HCT116 (cell line): Measurements from ENCODE around the gene RPL35A. TPM values are rescaled to one million over a fixed set of nuclear protein-coding genes. Genes with fewer than 3 reads are reported as not detected.

Experiments used
- ATAC-seq: fragments of 200-7000 bp; cut with Tn5 transposase; 2 replicates; pipeline ENCODE4 v1.9.1; 2020; ENCODE audit warnings: mild to moderate bottlenecking, moderate library complexity
- BruUV-seq: library from RNA; stranded (reverse); fragments of 400-500 nt; replicated peaks from 2 replicates; lab custom pipeline; 2021; lab: Mats Ljungman, UMichigan
- CTCF ChIA-PET: fragments of 300-600 bp; sonication (Branson Sonifier 250); formaldehyde crosslinking; loops from one replicate; lab custom pipeline; 2021; ENCODE audit warnings: antibody characterized with exemption; lab: Charles Lee
- POLR2A ChIA-PET: fragments of 300-600, 350-600 bp; sonication (Branson Sonifier 250); formaldehyde crosslinking; loops from one replicate; lab custom pipeline; 2021; ENCODE audit warnings: antibody characterized with exemption; lab: Charles Lee
- RAD21 ChIA-PET, 2 experiments: fragments of 300-600 bp; sonication (Branson Sonifier 250); formaldehyde crosslinking; loops; one replicate each; lab custom pipeline; 2023; ENCODE audit warnings: low total read pairs in 2 of 2; ENCODE audit not compliant: uncharacterized antibody in 2 of 2, unreplicated experiment in 2 of 2, low non-redundant PET in 1 of 2; lab: Charles Lee
- DNase-seq: peaks from one replicate; pipeline ENCODE4 v3.0.0-alpha.2; 2010; ENCODE audit warnings: low read depth, low spot score
- H2AFZ ChIP-seq: fragments of 200-600 bp; shearing (Covaris generic), sonication (generic); 2 replicates; pipeline ENCODE4 v1.6.1; 2017; ENCODE audit warnings: low read depth, mixed run types, mixed read lengths, antibody characterized with exemption, low read length; ENCODE audit not compliant: poor library complexity, severe bottlenecking
- H3K27ac ChIP-seq: 2 replicates; pipeline ENCODE4 v1.5.1; 2012; ENCODE audit warnings: low read depth, low read length
- H3K27me3 ChIP-seq: fragments of 200-600 bp; sonication (generic); 2 replicates; pipeline ENCODE4 v1.6.1; 2016; ENCODE audit warnings: mixed run types, low read length, mixed read lengths; ENCODE audit not compliant: insufficient read depth
- H3K36me3 ChIP-seq, 2 experiments: fragments of 200-500 bp in 1 of 2; fragments of 200-600 bp in 1 of 2; sonication (Bioruptor generic) in 1 of 2; sonication (generic) in 1 of 2; 2 replicates each; pipeline versions ENCODE4 v1.5.1 to v1.6.1; 2014 to 2016; ENCODE audit warnings: low read length in 2 of 2, inconsistent platforms in 1 of 2, mixed read lengths in 1 of 2, mixed run types in 1 of 2; ENCODE audit not compliant: insufficient read depth in 2 of 2, control insufficient read depth in 1 of 2
- H3K4me1 ChIP-seq, 2 experiments: fragments of 200-600 bp in 1 of 2; sonication (generic) in 1 of 2; 2 replicates each; pipeline versions ENCODE4 v1.5.1 to v1.6.1; 2012 to 2017; ENCODE audit warnings: low read length in 2 of 2, inconsistent platforms in 1 of 2, mild to moderate bottlenecking in 1 of 2, mixed read lengths in 1 of 2, mixed run types in 1 of 2, moderate library complexity in 1 of 2; ENCODE audit not compliant: insufficient read depth in 2 of 2, control insufficient read depth in 1 of 2
- H3K4me2 ChIP-seq: fragments of 200-600 bp; sonication (generic); 2 replicates; pipeline ENCODE4 v1.6.1; 2017; ENCODE audit warnings: mixed run types, low read length, mixed read lengths
- H3K4me3 ChIP-seq, 2 experiments: fragments of 200-600 bp in 1 of 2; sonication (generic) in 1 of 2; replicated peaks in 1 of 2; 2 replicates each; pipeline ENCODE4 v1.5.1; 2011 to 2016; ENCODE audit warnings: low read length in 2 of 2, control low read depth in 1 of 2, low read depth in 1 of 2, mild to moderate bottlenecking in 1 of 2, mixed read lengths in 1 of 2, mixed run types in 1 of 2
- H3K79me2 ChIP-seq: fragments of 200-600 bp; sonication (generic); 2 replicates; pipeline ENCODE4 v1.6.1; 2017; ENCODE audit warnings: mild to moderate bottlenecking, mixed run types, low read length, moderate library complexity, mixed read lengths; ENCODE audit not compliant: insufficient read depth
- H3K9ac ChIP-seq: fragments of 200-600 bp; sonication (generic); 2 replicates; pipeline ENCODE4 v1.6.1; 2016; ENCODE audit warnings: low read length, mixed read lengths
- H3K9me2 ChIP-seq: fragments of 200-600 bp; sonication (generic), shearing (Covaris generic); 2 replicates; pipeline ENCODE4 v1.6.1; 2017; ENCODE audit warnings: mixed run types, mild to moderate bottlenecking, moderate library complexity; ENCODE audit not compliant: insufficient read depth
- H3K9me3 ChIP-seq, 2 experiments: fragments of 200-500 bp in 1 of 2; fragments of 200-600 bp in 1 of 2; sonication (Bioruptor generic) in 1 of 2; sonication (generic) in 1 of 2; 2 replicates each; pipeline ENCODE4 v1.6.1; 2014 to 2017; ENCODE audit warnings: low read length in 2 of 2, mixed read lengths in 2 of 2, inconsistent platforms in 1 of 2, low read depth in 1 of 2, mild to moderate bottlenecking in 1 of 2, mixed run types in 1 of 2, moderate library complexity in 1 of 2; ENCODE audit not compliant: control insufficient read depth in 1 of 2, insufficient read depth in 1 of 2
- H4K20me1 ChIP-seq: fragments of 200-600 bp; sonication (generic), shearing (Covaris generic); 2 replicates; pipeline ENCODE4 v1.6.1; 2017; ENCODE audit warnings: mixed run types, mild to moderate bottlenecking, moderate library complexity; ENCODE audit not compliant: insufficient read depth
- ATF3 ChIP-seq: IDR thresholded peaks from 2 replicates; pipeline ENCODE4 v1.6.1; 2012
- CTCF ChIP-seq, 3 experiments: fragments of 200-600 bp in 1 of 3; sonication (generic) in 1 of 3; IDR thresholded peaks in 2 of 3; conservative IDR thresholded peaks in 1 of 3; 2 replicates each; pipeline ENCODE4 v1.5.1; 2012 to 2017; ENCODE audit warnings: low read depth in 2 of 3, low read length in 2 of 3, antibody characterized with exemption in 1 of 3, borderline replicate concordance in 1 of 3, control low read depth in 1 of 3, mild to moderate bottlenecking in 1 of 3, mixed read lengths in 1 of 3, mixed run types in 1 of 3, moderate library complexity in 1 of 3; ENCODE audit not compliant: insufficient read depth in 1 of 3
- EZH2 ChIP-seq: fragments of 200-600 bp; sonication (generic); IDR thresholded peaks from 2 replicates; pipeline ENCODE4 v1.6.1; 2017; ENCODE audit warnings: antibody characterized with exemption, mixed run types
- FOSL1 ChIP-seq: IDR thresholded peaks from 2 replicates; pipeline ENCODE4 v1.6.1; 2012; ENCODE audit warnings: low read depth
- MAX ChIP-seq: IDR thresholded peaks from 2 replicates; pipeline ENCODE4 v1.6.1; 2012
- SP1 ChIP-seq: IDR thresholded peaks from 2 replicates; pipeline ENCODE4 v1.6.1; 2012; ENCODE audit warnings: low read depth
- TCF7L2 ChIP-seq: IDR thresholded peaks from 2 replicates; pipeline ENCODE4 v1.7.0; 2011; ENCODE audit warnings: borderline replicate concordance, inconsistent platforms; ENCODE audit not compliant: insufficient read depth, insufficient read length; ENCODE audit errors: extremely low read depth
- YY1 ChIP-seq: IDR thresholded peaks from 2 replicates; pipeline ENCODE4 v1.6.1; 2011; ENCODE audit warnings: low read length, low read depth, moderate library complexity, mild to moderate bottlenecking; ENCODE audit not compliant: insufficient replicate concordance; ENCODE audit errors: extremely low read depth
- ZFX ChIP-seq: fragments of 450-650 bp; IDR thresholded peaks from 2 replicates; pipeline ENCODE4 v1.6.1; 2017
- intact Hi-C: fragments of 100-400 bp; cut with micrococcal nuclease; formaldehyde crosslinking; loops from 2 replicates; pipeline ENCODE4 v1.10.0; 2022
- total RNA-seq: library from RNA; stranded (reverse); gene quantifications from one replicate; pipeline ENCODE4 v1.2.1, GENCODE V29; 2021; ENCODE audit not compliant: unreplicated experiment

Gene RPL35A
- total RNA-seq, 1 experiment from 2014 or later: 1,465 TPM

- Histone ChIP-seq H3K4me1 (no peaks in the 10 kb centered on the region), H3K36me3 (no peaks in the 10 kb centered on the region), H3K9ac (no peak overlapping the region), H4K20me1 (no peaks in the 10 kb centered on the region), H2AFZ (no peak overlapping the region), H3K27ac (no peak overlapping the region), H3K4me2 (no peak overlapping the region), H3K27me3 (no peaks in the 10 kb centered on the region), H3K79me2 (no peaks in the 10 kb centered on the region), H3K4me3 (no peak overlapping the region), H3K9me3 (no peaks in the 10 kb centered on the region), H3K9me2 (no peaks in the 10 kb centered on the region)
- no peak for ATAC-seq
- BruUV-seq: no TSS peak
- ChIA-PET CTCF (interaction anchor here (1.3 kb wide), 1 partner anchor 91 kb away, joined by 4 read pairs; no protein-coding TSS in a partner anchor), POLR2A (no interaction called here), RAD21 (no interaction called here)
- no peak for DNase-seq
- intact Hi-C loops: no loop called here
- no peak for TF ChIP-seq TCF7L2
- no peak for TF ChIP-seq SP1
- TF ChIP-seq ATF3: no peak
- no peak for TF ChIP-seq YY1
- TF ChIP-seq CTCF (IDR thresholded peaks at IDR 0.05 in 2 of 3, conservative IDR thresholded peaks at IDR 0.05 in 1 of 3; ENCODE audit: borderline replicate concordance in 1 of 3, insufficient read depth in 1 of 3, low read depth in 2 of 3, low read length in 2 of 3): no peak
- TF ChIP-seq EZH2: no peak
- TF ChIP-seq ZFX: no peak
- TF ChIP-seq FOSL1: no peak
- TF ChIP-seq MAX: no peak
These were observed 39.7 kb downstream of the RPL35A start for GRCh38 chr3:197989651-197990050.
